Measurements from ENCODE around the gene NUTM2D.
"Not testable (repeated sequence)": the region's sequence is repeated elsewhere in the genome, so short reads cannot be mapped to it uniquely, and the experiment has no call there.

NUTM2D gene, protein sequence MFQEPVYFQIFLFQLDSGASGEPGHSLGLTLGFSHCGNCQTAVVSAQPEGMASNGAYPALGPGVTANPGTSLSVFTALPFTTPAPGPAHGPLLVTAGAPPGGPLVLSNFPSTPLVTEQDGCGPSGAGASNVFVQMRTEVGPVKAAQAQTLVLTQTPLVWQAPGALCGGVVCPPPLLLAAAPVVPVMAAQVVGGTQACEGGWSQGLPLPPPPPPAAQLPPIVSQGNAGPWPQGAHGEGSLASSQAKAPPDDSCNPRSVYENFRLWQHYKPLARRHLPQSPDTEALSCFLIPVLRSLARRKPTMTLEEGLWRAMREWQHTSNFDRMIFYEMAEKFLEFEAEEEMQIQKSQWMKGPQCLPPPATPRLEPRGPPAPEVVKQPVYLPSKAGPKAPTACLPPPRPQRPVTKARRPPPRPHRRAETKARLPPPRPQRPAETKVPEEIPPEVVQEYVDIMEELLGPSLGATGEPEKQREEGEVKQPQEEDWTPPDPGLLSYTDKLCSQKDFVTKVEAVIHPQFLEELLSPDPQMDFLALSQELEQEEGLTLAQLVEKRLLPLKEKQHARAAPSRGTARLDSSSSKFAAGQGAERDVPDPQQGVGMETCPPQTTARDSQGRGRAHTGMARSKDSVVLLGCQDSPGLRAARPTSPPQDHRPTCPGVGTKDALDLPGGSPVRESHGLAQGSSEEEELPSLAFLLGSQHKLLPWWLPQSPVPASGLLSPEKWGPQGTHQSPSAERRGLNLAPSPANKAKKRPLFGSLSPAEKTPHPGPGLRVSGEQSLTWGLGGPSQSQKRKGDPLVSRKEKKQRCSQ

DNA sequence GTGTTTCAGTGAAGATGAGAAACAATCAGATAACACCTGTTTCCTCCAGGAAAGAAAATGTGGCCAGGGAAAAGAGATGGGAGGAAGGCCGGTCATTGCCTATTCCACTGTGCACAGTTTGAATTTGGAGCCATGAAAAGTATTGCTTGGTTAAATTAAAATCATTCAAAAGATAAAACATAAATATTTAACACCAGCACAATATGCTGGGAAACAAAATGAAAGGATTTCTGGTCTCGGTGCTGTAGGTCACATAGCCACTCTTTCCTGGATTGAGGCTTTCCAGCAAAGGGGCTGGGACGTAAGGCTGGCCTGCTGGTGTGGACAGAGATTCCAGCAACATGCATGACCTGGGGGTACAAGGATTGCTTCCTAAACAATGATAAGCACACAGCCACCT lies at the start of gene NUTM2D:
Gene NUTM2D, plus strand, starts transcription at position 301 of the 400 bp plus-strand sequence. CDS start 522 bp downstream, outside the sequence.
- DNase-seq = not testable (repeated sequence)

DNA sequence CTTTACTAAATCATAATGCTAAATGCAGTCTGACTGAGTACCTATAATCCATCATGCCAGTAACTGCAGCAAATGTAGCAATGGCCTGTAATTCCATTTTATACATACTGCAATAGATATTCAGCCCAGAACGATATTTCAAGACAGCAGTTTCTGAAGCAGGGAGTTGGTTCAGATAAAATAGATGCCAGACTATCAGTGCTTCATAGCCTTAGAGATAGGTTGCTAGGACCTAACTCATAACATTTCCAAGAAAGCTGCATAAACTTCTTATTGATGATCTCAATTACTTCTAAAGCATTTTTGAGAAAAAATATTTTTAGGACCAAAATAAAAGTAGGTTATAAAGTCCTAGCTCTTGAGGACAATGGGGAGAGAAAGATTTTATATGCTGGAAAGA lies 48.8 kb upstream of the NUTM2D start:
- DNase-seq = not testable (repeated sequence)

DNA sequence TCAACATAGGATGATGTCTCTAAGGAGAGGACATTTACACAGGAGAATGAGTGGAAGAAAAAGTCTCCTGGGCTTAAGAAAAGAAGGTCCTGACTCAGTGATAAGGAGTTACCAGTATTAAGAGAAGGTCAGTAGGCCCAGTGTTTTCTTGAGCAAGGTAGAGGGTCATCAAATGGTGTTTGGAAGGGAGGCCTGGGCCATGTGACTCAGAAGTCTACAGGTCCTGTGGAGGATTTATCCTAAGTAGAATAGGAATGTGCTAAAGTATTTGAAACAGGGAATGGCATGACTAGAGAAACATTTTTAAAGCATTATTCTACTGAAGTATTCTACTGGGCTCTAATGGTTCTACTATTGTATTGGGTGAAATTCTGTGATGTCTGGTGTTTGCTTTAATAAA lies 47.9 kb upstream of the NUTM2D start:
- not testable (repeated sequence) for DNase-seq

DNA sequence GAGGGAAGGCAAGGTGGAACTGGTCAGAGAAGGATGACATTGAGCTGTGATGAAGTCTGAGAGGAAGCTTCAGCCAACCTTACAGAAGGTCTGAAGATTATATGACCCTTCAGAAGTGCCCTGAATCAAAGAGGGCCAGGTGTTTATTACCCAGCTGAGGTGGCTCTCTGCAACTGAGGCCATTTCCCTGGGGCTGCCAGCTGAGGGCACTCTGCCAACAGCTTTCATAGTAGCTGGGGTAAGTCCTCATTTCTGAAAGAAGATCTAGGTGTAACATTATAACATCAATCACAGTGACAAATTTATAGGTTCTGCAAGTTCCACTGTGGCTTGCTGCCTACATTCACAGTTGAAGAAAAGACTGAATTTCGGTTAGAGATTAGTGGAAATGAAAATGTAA lies 46.0 kb upstream of the NUTM2D start:
- not testable (repeated sequence) for DNase-seq

DNA sequence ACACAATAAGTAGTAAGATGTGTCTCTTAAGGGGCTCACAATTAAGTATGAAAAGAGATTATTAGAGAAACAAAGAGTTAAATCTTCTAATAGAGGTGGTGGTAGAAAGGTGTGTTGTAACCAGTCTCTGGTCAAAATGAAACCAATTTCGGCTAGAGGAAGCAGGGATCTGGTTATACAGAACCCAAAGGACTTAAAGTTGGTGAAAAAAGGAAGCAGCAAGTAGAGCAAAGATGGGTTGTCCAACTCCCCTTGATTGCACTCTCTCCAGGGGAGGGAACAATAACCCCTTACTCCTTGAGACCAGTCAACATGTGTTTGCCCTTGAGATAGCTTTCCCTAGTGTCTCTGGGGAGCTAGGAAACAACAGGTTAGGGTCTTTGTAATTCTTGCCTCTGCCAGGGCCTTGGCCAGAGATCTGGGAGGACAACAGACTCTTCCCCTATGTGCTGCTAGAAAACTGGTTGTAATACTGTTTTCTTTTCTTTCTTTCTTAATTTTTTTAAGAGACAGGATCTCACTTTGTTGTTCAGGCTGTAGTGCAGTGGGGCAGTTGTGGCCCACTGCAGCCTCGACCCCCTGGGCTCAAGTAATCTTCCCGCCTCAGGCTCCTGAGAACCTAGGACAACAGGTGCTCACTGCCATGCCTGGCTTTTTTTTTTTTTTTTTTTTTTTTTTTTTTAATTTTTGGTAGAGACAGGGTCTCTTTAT lies 43.7 kb upstream of the NUTM2D start:
- not testable (repeated sequence) for DNase-seq

DNA sequence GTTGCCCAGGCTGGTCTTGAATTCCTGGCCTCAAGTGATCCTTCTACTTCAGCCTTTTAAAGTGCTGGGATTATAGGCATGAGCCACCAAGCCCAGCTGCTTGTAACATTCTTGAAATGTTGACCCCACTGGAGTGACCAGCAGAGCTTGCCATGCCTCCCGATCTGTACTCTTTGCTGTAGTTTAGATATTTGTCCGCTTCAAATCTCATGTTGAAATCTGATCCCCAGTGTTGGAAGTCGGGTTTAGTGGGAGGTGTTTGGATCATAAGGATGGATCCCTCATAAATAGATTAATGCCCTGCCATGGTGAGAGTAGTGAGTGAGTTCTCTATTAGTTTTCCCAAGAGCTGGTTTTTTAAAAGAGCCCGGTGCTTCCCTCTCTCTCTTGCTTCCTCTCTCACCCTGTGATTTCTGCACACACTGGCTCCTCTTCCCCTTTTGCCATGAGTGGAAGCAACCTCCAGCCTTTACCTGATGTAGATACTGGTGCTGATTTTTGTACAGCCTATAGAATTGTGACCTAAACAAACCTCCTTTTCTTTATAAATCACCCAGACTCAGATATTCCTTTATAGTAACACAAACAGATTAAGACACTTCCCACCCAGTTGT lies 43.1 kb upstream of the NUTM2D start:
- DNase-seq = not testable (repeated sequence)

DNA sequence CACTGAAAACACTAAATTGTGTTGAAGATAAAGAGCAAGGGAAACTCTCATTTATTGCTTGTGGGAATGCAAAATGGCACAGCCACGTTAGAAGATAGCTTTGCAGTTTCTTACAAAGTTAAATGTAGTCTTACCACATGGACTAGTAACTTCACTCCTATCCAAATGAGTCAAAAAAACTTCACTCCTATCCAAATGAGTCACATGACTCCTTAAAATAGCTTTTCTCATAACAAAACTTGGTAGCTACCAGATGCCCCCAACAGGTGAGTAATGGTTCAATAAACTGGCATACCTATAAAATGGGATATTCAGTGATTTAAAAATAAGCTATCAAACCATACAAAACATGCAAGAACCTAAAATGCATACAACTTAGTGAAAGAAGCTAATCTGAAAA lies 36.0 kb upstream of the NUTM2D start:
- DNase-seq = not testable (repeated sequence)

DNA sequence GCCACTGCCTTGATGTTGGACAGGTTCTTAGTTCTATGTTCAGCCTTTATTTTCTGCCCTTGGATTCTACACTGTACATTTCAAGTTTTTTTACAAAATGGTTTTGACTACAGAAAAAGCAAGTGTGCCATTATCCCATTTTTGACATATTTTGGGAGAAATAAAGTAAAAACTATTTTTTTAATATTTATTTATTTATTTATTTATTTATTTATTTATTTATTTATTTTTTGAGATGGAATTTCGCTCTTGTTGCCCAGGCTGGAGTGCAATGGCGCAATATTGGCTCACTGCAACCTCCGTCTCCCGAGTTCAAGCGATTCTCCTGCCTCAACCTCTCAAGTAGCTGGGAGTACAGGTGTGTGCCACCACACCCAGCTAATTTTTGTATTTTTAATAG lies 33.0 kb upstream of the NUTM2D start:
- not testable (repeated sequence) for DNase-seq

DNA sequence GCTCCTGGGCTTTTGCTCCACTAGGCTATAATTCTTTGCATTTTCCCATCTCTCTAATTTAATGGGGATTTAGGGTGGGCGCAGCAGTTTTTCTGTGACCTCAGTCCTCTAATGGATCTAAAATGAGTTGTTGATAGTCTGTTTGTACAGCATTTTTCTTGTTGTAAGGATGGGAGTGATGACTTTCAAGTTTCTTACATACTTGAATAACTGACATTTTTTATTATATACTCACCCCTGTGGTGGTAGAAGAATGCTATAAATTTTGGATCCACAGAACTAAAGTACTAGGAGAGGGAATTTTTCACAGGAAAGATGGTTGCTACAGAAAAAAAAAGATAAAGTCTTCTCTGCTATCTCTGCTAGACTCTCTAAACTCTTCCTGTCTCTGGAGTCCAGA lies 29.6 kb upstream of the NUTM2D start:
- DNase-seq = not testable (repeated sequence)

DNA sequence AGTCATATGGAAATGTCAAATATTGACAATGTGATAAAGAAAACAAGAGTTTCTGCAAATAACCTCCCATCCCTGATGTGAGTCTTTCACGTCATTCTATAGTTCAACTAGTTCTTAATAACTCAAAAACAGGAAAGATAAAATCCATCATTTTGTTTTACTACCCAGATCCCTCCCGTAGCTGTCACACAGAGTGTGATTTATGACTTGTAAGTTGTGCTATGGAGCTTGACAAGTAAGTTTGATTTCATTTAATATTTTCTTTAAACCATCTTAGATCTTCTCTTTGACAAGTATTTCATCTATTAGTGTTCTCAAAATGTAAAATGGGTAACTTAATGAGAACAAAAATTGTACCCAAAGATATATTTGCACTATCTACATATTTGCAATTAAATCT lies 28.4 kb upstream of the NUTM2D start:
- DNase-seq = not testable (repeated sequence)

DNA sequence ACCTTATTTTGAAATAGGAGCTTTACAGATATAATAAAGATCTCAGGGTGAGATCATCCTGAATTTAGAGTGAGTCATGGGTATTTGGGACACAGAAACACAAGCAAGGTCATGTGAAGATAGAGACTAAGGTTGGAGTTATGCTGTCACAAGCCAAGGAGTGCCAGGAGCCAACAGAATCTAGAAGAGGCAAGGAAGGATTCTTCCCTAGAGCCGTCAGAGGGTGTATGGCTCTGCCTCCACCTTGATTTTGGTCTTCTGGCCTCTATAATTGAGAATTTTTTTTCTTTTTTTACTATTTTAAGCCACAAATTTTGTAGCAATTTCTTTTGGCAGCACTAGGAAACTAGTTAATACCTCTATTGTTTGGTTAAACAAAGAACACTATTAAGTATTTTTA lies 24.9 kb upstream of the NUTM2D start:
- DNase-seq = not testable (repeated sequence)

DNA sequence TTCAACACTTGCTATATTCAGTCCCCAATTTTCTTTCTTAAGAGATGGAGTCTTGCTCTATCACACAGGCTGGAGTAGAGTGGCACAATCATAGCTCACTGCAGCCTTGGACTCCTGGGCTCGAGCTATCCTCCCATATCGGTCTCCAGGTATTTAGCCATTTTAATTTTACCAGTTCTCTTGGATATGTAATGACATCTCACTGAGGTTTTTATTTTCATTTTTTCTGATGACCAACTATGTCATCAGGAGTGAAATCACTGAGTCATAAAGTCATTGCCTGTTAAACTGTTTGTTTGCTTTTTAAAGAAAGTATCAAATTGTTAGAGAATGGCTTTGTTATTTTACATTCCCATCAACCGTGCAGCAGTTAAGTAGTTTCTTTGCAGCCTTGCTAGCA lies 17.1 kb upstream of the NUTM2D start:
- DNase-seq = not testable (repeated sequence)

DNA sequence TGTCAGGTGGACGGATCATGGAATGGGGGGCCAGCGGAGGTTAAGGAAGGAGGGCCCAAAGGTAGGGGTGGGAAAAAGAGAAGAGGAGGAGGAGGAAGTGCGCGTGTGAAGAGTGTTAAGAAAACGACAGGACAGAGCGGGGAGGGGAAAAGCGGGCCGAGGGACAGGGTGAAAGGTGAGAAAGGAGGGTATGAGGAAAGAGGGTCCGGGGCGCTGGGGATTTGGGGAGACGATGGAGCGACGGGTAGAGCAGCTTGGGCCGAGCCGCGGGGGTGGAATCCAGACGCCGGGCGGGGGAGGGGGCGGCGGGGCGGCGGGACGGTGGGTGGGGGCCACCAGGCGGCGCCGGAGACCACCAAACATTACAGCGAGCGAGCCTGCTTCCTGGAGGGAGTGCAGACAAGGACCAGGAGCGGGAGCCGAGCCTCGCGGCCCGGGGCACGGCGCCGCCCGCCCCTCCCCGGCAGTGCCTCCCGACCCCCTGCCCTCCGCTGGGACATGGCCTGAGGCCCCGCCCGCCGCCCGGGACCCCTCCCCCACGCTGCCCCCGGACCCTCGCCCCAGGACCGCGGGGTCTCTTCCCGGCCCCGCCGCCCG lies 15.9 kb upstream of the NUTM2D start:
- DNase-seq = not testable (repeated sequence)

DNA sequence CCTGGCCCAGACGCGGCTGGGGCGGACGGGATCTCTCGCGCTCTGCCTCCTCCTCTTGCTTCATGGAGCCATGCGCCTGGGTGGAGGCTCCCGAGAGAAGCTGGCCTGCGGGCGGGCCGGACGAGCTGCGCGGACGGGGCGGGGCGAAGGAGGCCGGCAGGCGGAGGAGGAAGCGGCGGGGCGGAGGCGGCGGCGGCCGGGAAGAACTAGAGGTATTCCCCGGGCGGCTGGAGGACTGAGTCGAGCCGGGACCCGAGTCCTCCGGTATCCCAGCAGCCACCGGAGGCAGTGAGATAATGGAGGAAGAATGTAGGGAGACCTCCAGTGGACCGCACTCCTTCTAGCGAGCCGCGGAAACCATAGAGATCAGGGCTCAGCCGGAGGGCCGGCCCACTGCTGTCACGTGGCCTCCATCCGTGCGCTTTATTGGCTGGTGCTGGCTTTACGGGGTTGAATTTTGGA lies 15.3 kb upstream of the NUTM2D start:
- DNase-seq = peak; percentile 19

DNA sequence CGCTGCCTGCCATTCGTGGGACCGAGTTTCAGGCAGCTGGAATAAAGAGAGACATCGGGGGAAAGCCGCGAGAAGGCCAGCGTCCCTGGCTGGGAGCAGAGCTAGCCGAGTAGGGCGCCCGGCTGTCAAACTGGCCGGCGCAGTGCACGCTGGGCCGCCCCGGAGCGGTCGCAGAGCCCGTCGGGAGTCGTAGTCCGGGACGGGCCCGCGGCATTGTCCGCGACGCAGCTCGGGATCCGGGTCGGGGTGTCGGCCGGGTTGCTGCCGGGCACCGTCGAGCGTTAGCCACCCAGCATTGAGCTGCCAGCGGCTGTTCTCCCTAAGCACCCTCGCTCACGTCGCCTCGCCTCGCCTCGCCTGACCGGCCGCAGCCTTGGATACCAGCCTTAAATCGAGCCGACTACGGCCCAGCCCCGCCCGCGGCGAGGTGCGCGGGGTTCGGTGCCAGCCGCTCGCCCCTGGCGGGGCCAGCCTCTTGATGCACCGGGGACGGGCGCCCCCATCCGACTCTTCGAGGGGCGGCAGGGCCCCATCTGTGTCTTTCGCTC lies 14.8 kb upstream of the NUTM2D start:
- peak; percentile 9 for DNase-seq

DNA sequence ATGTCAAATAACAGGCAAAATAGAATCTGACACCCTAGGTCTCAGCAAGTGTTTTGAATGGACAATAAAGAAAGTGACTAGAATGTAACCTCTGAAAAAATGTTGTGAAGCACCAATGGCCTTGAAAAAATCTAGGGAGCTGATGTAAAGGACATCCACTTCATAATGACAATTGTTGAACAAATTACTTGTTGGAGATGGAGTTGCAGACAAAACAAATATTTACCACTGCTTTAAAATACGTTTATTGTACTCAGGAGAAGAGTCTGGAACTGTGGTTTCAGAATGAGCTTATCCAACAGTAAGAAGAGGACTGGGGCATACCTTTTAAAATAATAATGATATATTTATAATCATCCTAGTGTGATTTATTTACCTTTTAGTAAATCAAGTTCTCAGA lies 11.8 kb upstream of the NUTM2D start:
- not testable (repeated sequence) for DNase-seq

DNA sequence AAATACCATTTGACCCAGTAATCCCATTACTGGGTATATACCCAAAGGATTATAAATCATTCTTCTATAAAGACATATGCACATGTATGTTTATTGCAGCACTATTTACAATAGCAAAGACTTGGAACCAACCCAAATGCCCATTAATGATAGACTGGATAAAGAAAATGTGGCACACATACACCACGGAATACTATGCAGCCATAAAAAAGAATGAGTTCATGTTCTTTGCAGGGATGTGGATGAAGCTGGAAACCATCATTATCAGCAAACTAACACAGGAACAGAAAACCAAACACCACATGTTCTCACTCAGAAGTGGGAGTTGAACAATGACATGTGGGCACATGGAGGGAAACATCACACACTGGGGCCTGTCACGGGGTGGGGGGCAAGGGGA lies 7.4 kb upstream of the NUTM2D start:
- DNase-seq = not testable (repeated sequence)

DNA sequence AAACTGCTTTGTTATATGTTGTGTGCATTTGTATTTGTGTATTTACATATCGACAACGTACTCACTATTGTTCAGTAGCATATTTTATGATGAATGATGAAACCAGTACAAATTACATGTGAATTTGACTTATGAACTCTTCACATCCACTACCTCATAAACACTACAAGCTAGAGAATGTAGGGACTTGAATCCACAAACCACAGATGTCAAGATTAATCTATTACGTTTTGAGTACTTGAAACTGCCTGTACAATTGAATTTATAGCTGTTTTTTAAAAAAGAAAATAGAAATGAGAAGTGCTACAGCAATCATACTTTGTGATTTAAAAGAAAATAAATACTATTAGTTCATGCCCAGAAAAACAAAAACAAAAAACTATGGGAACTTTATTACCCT lies 4.7 kb upstream of the NUTM2D start:
- not testable (repeated sequence) for DNase-seq

DNA sequence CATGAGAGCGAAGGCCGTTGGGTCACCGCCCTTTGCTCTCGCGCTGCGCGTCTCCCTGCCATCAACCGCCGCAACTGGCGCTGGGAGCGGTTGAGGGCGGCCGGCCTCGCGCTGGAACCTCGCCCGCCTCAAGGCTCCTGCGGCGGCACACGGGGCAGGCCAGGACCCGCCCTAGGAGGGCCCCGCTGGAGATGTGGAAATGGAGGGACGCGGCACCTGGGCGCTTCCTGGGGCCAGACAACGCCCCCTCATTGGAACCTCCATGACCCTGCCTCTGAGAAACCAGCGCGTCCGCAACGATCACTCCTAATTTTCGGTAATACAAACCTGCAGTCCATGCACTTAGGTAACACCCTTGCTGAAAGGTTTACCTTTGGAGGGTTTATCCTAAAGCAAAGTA lies 2.4 kb upstream of the NUTM2D start:
- not testable (repeated sequence) for DNase-seq

DNA sequence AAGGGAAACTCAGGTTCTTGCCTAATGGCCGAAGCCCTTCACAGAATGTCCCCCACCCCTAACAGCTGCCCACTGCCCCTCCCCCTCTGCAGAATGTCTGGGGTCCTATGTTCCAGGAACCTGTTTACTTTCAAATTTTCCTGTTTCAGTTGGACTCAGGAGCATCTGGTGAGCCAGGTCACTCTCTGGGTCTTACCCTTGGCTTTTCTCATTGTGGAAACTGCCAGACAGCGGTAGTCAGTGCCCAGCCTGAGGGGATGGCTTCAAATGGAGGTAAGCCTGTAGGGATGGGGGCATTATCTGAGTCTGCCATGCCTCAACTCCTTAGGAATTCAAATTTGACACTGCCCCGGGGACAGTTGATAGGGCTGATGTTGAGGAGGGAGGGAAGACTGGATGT lies 615 bp downstream of the NUTM2D start:
- DNase-seq = not testable (repeated sequence)

DNA sequence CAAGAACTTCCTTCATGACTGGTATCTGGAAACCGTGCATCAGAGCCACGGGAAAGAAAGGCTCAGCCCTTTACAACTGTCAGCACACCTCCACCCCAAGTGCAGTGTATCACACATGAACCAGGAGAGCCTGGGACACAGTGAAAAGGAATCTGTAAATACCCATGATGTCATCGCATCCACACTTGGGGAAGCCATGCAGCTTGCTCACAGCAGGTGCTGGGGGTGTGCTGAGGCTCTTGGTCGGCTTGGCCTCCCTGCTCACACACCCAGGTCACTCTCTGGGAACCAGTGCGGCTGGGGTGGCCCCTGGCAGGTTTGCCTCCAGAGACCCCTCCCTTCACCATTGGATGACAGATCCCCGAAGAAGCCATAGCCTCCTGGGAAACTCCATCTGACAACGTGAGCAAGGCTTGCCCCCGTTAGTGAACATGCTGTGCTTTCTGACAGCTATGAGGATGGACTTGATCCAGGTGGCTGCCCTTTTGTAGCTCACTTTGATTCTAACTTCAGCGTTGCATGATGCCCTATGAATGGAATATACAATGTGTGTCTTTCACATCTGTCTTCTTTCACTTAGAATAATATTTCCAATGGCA lies 12.1 kb downstream of the NUTM2D start:
- DNase-seq = not testable (repeated sequence)
